HEK293T (cell line): Measurements from ENCODE around the gene TES.

ENCODE experiments used
- ARNT ChIP-seq: fragments of 450-650 bp; IDR thresholded peaks from 2 replicates; pipeline ENCODE4 v1.6.1; 2017; ENCODE audit warnings: mild to moderate bottlenecking
- BHLHE40 ChIP-seq: fragments of 450-650 bp; IDR thresholded peaks from 2 replicates; pipeline ENCODE4 v1.6.1; 2016; ENCODE audit warnings: mild to moderate bottlenecking, moderate library complexity, borderline replicate concordance
- CTBP1 ChIP-seq: fragments of 450-650 bp; IDR thresholded peaks from 2 replicates; pipeline ENCODE4 v1.6.1; 2016; ENCODE audit warnings: borderline replicate concordance
- ELF4 ChIP-seq: fragments of 450-650 bp; IDR thresholded peaks from 2 replicates; pipeline ENCODE4 v1.6.1; 2017; ENCODE audit warnings: antibody characterized with exemption
- FOXK2 ChIP-seq: fragments of 450-650 bp; IDR thresholded peaks from 2 replicates; pipeline ENCODE4 v1.6.1; 2016; ENCODE audit warnings: mild to moderate bottlenecking
- FOXM1 ChIP-seq: fragments of 450-650 bp; IDR thresholded peaks from 2 replicates; pipeline ENCODE4 v1.6.1; 2017; ENCODE audit warnings: mild to moderate bottlenecking, borderline replicate concordance
- L3MBTL2 ChIP-seq: fragments of 450-650 bp; conservative IDR thresholded peaks from 2 replicates; pipeline ENCODE4 v1.6.1; 2016; ENCODE audit warnings: mild to moderate bottlenecking
- LEF1 ChIP-seq: fragments of 450-650 bp; IDR thresholded peaks from 2 replicates; pipeline ENCODE4 v1.6.1; 2017; ENCODE audit warnings: mild to moderate bottlenecking, borderline replicate concordance
- NFRKB ChIP-seq: fragments of 450-650 bp; IDR thresholded peaks from 2 replicates; pipeline ENCODE4 v1.6.1; 2016; ENCODE audit warnings: mild to moderate bottlenecking, moderate library complexity
- SP1 ChIP-seq: fragments of 450-650 bp; IDR thresholded peaks from 2 replicates; pipeline ENCODE4 v1.6.1; 2017
- TARDBP ChIP-seq: fragments of 450-650 bp; IDR thresholded peaks from 2 replicates; pipeline ENCODE4 v1.6.1; 2016
- ZNF384 ChIP-seq: fragments of 450-650 bp; IDR thresholded peaks from 2 replicates; pipeline ENCODE4 v1.6.1; 2016
- TF ChIP-seq, protein P1 (sequence below): fragments of 450-650 bp; IDR thresholded peaks from 2 replicates; pipeline ENCODE4 v1.6.1; 2016

DNA sequence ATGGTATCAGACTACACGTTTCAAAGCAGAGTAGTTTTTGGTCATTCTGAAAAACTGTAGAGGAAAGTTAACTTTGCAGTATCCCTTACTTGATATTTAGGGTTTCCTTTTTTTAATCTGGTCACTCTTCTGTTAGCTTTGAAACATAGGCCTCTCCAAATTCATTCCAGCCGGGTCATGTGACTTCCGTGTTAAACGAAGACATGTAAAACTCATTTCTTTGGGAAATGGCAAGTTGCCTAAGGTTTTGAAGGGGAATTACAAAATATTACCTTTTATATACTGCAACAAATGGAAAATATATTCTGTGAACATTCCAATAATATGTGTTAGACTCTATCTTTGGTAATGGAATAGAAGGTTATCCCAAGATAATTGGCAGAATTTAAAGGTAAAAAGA lies 9.5 kb downstream of the TES start:
- TF ChIP-seq NFRKB (no peak), L3MBTL2 (no peak), ARNT (no peak), FOXM1 (no peak), ZNF384 (no peak), CTBP1 (no peak), SP1 (no peak), ELF4 (no peak), TARDBP (no peak), LEF1 (no peak), FOXK2 (no peak), BHLHE40 (no peak)
- TF ChIP-seq, protein P1, sequence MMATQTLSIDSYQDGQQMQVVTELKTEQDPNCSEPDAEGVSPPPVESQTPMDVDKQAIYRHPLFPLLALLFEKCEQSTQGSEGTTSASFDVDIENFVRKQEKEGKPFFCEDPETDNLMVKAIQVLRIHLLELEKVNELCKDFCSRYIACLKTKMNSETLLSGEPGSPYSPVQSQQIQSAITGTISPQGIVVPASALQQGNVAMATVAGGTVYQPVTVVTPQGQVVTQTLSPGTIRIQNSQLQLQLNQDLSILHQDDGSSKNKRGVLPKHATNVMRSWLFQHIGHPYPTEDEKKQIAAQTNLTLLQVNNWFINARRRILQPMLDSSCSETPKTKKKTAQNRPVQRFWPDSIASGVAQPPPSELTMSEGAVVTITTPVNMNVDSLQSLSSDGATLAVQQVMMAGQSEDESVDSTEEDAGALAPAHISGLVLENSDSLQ: no peak
